ENCODE results near the gene CC2D1B.

Gene CC2D1B

GRCh38 chr1:52306227-52307006, 59.6 kb downstream of the CC2D1B start:
- no peak overlapping the region for H3K4me3 ChIP-seq (ENCODE audit: low read length)
- no peak for DNase-seq (ENCODE audit: low read depth)
- TF ChIP-seq CTCF (IDR thresholded peaks at IDR 0.05; ENCODE audit: insufficient read depth, low read depth, low read length, missing control alignments) = no peak

GRCh38 chr1:52305417-52306226, 60.4 kb downstream of the CC2D1B start:
- H3K4me3 ChIP-seq (ENCODE audit: low read length) = no peak overlapping the region
- no peak for DNase-seq (ENCODE audit: low read depth)
- no peak for TF ChIP-seq CTCF (IDR thresholded peaks at IDR 0.05; ENCODE audit: insufficient read depth, low read depth, low read length, missing control alignments)

All from epithelial cell of esophagus (primary cell).